GM08714 (cell line): ENCODE measurements around the gene SMC6.

Experiments used
- H3K4me3 ChIP-seq: fragments of 200-500 bp; sonication (Bioruptor generic); 2 replicates; pipeline ENCODE4 v1.5.1; 2014; ENCODE audit warnings: mild to moderate bottlenecking, low read length, inconsistent platforms
- ZNF274 ChIP-seq: IDR thresholded peaks from 2 replicates; pipeline ENCODE4 v1.6.1; 2012; ENCODE audit warnings: mild to moderate bottlenecking, low read depth, low read length

Gene SMC6

GRCh38 chr2:17710547-17711248 is 42.9 kb downstream of the SMC6 start:
- H3K4me3 ChIP-seq, result no peak overlapping the region
- no peak for TF ChIP-seq ZNF274

GRCh38 chr2:17709897-17710296 is 43.7 kb downstream of the SMC6 start:
- TF ChIP-seq ZNF274, result no peak
- H3K4me3 ChIP-seq, result no peak overlapping the region

- no peak overlapping the region for H3K4me3 ChIP-seq
- no peak for TF ChIP-seq ZNF274
Measured at GRCh38 chr2:17708501-17708900, 45.1 kb downstream of the SMC6 start.

GRCh38 chr2:17706845-17707244 is 46.8 kb downstream of the SMC6 start:
- no peak overlapping the region for H3K4me3 ChIP-seq
- TF ChIP-seq ZNF274, result no peak

GRCh38 chr2:17690776-17691175 is 62.8 kb downstream of the SMC6 start:
- TF ChIP-seq ZNF274, result no peak

GRCh38 chr2:17689010-17689409 is 64.6 kb downstream of the SMC6 start:
- no peak for TF ChIP-seq ZNF274

More at GRCh38 chr2:17690776-17691175, 62.8 kb downstream of the SMC6 start:
- H3K4me3 ChIP-seq, result no peak overlapping the region

GRCh38 chr2:17688600-17688999 is 65.0 kb downstream of the SMC6 start:
- no peak for TF ChIP-seq ZNF274
- no peak overlapping the region for H3K4me3 ChIP-seq

More at GRCh38 chr2:17689010-17689409, 64.6 kb downstream of the SMC6 start:
- no peak overlapping the region for H3K4me3 ChIP-seq

GRCh38 chr2:17683981-17684380 is 69.6 kb downstream of the SMC6 start:
- TF ChIP-seq ZNF274, result no peak
- H3K4me3 ChIP-seq, result no peak overlapping the region

- no peak overlapping the region for H3K4me3 ChIP-seq
- TF ChIP-seq ZNF274, result no peak
Measured at GRCh38 chr2:17682098-17682857, 71.3 kb downstream of the SMC6 start.

GRCh38 chr2:17680119-17680518 is 73.5 kb downstream of the SMC6 start:
- TF ChIP-seq ZNF274, result no peak
- H3K4me3 ChIP-seq, result no peak overlapping the region

GRCh38 chr2:17674817-17675216 is 78.8 kb downstream of the SMC6 start:
- H3K4me3 ChIP-seq, result no peak overlapping the region
- no peak for TF ChIP-seq ZNF274

GRCh38 chr2:17672583-17673317 is 80.9 kb downstream of the SMC6 start:
- no peak for TF ChIP-seq ZNF274
- no peak overlapping the region for H3K4me3 ChIP-seq

- TF ChIP-seq ZNF274, result no peak
- no peak overlapping the region for H3K4me3 ChIP-seq
Measured at GRCh38 chr2:17667898-17668297, 85.7 kb downstream of the SMC6 start.

GRCh38 chr2:17664534-17664933 is 89.1 kb downstream of the SMC6 start:
- H3K4me3 ChIP-seq, result no peak overlapping the region
- TF ChIP-seq ZNF274, result no peak

- TF ChIP-seq ZNF274, result no peak
- no peak overlapping the region for H3K4me3 ChIP-seq
Measured at GRCh38 chr2:17662723-17663122, 90.9 kb downstream of the SMC6 start.
